Suppressor macrophage (primary cell): ENCODE measurements around the gene CSGALNACT2.

Experiments used
- DNase-seq, 4 experiments: peaks; one replicate each; pipeline ENCODE4 v3.0.0-alpha.2; 2020 to 2022

Gene CSGALNACT2

GRCh38 chr10:43113201-43114087 lies 24.8 kb upstream of the CSGALNACT2 start:
- no peak for DNase-seq

GRCh38 chr10:43114088-43114742 lies 24.0 kb upstream of the CSGALNACT2 start:
- DNase-seq: no peak

DNA sequence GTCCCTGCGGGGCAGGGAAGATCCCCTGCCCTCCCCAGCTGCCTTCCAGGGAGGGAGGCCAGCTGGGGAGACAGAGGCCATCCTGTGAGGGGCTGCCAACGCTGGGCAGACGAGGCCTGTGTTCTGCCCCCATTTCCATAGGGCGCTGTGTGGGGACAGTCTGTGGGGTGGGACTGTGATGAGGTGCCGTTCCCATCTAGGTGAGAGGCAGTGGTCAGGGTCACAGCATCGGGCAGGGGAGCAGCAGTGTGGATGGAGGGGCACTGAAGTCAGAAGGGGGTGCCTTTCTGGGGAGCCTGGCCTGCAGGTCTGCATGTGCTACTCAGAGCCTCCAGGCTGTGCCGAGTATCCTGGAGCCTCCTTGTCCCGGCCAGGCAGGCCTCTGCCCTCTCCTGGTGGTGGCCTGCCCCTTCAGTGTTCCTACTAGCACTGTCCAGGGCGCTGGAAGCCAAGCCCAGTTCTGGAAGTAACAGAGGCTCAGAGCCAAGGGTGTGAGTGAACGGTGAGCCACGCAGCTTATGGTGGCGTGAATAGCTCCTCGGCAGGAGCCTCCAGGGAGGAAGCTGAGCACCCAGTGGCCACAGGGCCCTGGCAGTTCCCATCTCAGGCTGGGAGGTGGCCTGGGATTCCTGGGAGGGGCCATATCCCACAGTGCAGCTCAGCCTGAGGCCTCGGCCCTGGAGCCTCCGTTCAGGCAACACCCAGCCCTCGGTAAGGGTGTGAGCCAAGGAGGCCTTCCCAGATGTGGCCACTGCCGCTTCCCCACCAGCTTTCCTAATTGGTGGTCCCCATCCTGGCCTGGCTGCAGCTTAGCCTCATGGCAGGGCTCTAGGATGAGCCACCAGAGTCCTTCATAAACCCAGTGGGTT lies 23.3 kb upstream of the CSGALNACT2 start:
- DNase-seq: peak in 3 of 4 experiments; percentile 37 to 48 (median 38)

- DNase-seq: no peak
These were observed 22.2 kb upstream of the CSGALNACT2 start for GRCh38 chr10:43115881-43116595.

DNA sequence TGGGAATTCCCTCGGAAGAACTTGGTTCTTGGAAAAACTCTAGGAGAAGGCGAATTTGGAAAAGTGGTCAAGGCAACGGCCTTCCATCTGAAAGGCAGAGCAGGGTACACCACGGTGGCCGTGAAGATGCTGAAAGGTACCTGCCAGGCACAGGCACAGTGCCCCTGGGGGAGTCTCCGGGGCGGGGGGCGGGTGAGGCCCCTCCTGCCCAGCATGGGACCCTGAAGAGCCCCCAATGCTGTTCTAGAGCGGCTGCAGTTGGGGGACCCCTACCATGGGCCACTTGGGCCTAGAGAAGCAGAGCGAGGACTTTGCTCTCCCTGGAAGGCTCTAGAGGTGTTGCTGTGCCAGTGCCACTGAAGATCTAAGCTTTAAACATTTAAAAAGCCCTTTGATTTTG lies 21.6 kb upstream of the CSGALNACT2 start:
- no peak for DNase-seq

GRCh38 chr10:43117031-43117776 lies 21.0 kb upstream of the CSGALNACT2 start:
- DNase-seq: no peak

DNA sequence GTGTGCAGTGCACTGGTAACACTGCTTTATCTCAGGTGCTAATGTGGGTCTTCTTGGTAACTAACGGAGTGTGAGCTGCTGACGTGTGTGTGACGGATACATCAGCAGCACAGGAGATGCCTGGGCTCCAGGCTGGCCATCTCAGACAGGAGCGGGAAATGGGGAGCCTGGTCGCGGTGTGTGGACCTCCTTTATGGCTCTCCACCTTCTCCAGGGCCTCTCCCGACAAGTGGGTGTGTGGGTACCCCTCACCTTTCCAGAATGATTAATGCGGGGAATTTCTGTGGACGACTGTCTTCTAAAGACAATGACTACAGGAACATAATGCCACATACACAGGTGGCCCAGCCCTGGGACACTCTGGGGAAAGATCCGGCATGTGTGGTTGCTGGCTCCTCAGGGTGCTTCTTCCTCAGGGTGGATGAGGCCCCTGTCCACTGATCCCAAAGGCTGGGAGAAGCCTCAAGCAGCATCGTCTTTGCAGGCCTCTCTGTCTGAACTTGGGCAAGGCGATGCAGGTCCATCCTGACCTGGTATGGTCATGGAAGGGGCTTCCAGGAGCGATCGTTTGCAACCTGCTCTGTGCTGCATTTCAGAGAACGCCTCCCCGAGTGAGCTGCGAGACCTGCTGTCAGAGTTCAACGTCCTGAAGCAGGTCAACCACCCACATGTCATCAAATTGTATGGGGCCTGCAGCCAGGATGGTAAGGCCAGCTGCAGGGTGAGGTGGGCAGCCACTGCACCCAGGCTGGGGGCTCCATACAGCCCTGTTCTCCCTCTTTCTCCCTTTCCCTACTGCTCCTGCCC lies 20.3 kb upstream of the CSGALNACT2 start:
- DNase-seq: no peak

DNA sequence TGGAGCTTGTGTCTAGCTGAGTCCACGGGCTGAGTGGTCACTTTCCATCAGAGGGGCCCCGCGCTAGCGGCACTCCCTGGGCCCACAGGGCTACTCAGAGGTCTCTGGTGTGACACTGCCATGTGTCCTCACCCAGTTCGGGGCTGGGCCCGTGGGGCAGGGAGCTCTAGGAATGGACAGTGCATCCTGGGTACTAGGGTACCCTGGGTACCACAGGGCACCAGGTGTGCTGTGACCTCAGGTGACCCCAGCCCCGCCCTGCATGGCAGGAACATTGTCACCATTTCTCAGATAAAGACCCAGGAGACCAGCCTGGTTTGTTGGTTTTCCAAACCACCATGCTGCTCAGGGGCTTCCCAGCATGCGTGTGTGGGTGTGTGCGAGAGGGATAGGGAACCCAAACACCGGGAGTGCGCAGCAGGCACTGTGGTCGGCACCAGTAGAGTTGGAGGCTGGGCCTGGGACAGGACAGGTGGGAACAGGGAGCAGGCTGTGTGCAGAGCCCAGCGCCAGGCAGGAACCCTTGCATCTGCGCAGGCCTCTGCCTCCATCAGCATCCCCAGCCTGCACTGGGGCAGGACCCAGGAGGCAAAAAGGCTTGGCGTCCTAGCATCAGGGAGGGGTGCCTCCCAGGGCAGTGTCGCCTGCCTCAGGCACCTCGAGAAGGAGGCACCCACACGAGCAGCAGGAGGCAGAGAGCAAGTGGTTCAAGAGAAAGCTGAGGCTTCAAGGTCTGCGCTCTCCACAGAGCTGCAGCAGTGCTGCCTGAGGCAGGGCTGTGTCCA lies 19.4 kb upstream of the CSGALNACT2 start:
- no peak for DNase-seq

DNA sequence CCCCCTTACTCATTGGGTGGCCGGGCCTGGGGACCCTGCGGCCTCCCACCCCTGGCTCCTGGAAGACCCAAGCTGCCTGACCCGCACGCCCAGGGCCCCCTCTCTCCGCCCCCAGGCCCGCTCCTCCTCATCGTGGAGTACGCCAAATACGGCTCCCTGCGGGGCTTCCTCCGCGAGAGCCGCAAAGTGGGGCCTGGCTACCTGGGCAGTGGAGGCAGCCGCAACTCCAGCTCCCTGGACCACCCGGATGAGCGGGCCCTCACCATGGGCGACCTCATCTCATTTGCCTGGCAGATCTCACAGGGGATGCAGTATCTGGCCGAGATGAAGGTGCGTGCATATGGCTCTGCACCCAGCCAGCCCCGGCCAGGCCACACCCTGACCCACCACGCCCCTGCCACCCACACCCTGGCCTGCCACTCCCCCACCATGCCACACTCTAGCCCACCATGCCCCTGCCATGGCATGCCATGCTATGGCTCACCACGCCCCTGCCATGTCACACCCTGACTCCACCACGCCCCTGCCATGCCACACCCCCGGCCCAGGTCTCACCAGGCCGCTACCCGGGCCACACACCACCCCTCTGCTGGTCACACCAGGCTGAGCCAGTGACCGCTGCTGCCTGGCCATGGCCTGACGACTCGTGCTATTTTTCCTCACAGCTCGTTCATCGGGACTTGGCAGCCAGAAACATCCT lies 18.7 kb upstream of the CSGALNACT2 start:
- no peak for DNase-seq

DNA sequence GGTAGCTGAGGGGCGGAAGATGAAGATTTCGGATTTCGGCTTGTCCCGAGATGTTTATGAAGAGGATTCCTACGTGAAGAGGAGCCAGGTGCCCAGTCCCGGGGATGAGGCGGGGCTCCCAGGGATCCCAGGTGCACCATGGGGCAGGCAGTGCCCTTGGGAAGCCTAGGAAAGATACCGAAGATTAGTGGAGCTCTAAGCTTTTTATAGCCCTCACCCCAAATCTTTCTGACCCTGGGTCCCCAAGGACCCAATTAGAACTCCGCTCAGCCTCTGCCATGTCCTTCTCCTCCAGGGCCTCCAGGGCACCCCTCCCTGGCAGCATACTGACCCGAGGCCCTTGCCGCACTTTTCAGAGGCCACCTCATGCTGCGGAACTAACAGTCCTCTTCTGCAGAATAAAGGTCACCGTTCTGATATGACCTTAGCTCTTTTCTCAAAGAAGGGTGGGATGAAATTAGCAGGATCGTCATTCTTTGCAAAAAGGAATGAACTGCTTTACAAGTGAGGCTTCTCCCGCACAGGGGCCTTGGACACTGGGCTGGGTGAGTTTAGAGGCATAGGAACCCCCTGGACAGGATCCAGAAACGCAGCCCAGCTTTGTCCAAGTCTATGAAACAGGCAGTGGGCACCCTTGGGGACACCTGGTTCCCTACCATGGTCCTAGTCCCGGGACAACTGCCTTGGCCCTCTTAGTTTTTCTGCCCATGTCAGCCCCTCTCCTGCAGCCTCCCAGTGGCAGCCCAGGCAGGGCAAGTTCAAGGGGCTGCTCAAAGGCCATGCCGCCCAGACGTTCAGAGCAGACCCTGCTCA lies 17.9 kb upstream of the CSGALNACT2 start:
- DNase-seq: peak in 2 of 4 experiments; percentile 31 to 42

DNA sequence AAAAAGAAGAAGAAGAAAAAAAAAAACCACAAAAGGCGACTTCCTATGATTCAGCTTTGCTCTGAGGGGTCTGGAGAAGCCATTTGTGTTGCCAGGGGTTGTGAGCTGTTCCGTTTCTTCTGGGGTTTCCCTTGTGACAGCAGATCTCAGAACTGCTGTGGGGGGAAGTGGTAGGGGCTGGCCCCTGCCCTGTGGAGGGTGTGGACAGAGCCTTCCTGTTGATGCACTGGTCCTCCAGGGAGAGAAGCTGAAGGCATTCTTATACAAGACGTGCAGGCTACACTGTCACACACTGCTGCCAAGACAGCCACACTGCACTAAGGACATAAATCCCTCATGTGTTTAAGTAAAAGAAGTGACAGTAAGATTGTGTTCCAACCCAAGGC lies 17.3 kb upstream of the CSGALNACT2 start:
- peak; percentile 84 to 94 (median 92) for DNase-seq

GRCh38 chr10:43121444-43121843 lies 16.8 kb upstream of the CSGALNACT2 start:
- DNase-seq: peak; percentile 75 to 87 (median 86)

DNA sequence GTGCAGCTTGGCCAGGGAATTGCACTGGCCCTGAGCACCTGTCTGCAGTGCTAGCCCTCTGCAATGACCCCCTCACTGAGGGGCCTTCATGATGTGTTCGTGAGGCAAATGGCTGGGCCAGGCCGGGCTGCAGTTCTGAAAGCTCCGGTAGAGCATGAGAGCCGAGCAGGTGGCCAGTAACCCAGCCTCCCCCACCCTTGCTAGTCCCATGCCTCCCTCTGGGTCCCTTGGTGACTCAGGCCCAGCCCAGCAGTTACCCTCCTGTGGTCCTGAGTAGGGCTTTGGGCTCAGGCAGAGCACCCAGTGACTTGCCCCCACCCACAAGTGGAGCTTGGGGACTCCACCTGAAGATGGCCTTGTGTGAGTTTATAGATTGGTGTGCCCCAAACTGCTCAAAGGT lies 16.1 kb upstream of the CSGALNACT2 start:
- no peak for DNase-seq

GRCh38 chr10:43122826-43123225 lies 15.4 kb upstream of the CSGALNACT2 start:
- no peak for DNase-seq

- DNase-seq: no peak
These were observed 14.7 kb upstream of the CSGALNACT2 start for GRCh38 chr10:43123361-43124093.

DNA sequence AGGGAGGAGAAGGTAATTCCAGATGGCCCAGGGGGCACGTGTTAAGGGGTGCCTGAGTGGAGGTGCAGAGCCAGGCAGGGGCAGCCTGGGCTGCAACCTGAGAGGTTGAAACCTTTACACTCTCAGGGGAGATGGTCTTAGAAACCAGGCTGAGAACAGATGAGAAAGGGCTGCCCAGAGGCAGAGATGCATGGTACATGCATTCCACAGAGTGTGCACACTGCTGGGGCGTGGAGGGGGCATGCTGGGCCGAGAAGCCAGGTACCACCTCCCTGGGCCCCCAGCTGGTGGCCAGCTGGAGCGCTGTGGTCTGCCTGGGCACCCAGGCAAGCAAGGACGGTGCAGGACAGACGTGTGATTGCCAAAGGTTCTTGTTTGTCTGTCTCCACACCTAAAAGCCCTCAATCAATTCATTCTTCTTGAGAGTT lies 14.1 kb upstream of the CSGALNACT2 start:
- DNase-seq: no peak

DNA sequence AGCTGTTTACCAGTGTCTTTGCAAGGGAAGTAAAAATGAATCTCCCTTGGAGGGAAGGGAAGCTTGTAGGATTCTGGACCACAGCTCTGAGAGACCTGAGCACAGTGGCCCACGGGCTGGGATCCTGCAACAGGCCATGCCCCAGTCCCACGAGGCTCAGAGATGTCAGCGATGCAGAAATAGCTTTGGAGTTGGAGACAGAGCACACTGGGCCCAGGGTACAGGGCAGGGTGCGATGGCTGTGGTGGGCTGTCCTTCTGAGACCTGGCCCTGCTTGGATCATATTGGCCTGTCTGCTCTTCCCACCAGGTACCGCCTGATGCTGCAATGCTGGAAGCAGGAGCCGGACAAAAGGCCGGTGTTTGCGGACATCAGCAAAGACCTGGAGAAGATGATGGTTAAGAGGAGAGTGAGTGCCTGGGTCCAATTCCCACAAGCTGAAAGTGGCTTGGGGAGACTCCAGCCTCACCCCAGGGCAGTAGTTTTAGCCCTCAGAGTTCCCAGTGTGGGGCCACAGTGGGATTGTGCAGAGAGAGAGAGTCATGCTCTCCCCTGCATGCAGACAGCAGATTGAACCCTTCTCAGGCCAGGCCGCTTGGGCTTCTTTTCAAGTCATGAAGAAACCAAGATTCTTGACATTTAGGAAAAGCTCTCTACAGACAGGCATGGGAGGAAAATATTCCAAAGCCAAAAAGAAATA lies 13.5 kb upstream of the CSGALNACT2 start:
- peak in 1 of 4 experiments; percentile 35 for DNase-seq
